Skeletal muscle tissue (tissue), 4 donors: Measurements from ENCODE around the gene FRAT2. TPM values are rescaled to one million over a fixed set of nuclear protein-coding genes. Genes with fewer than 3 reads are reported as not detected.

Experiments used
- H3K27ac ChIP-seq: one replicate; pipeline ENCODE4 v1.7.0; 2013; ENCODE audit warnings: mild to moderate bottlenecking, low read depth, low read length, inconsistent platforms
- H3K27me3 ChIP-seq, 3 donors: one replicate each; pipeline ENCODE4 v1.7.0; 2013; ENCODE audit warnings: low read length in 3 of 3; ENCODE audit not compliant: control insufficient read depth in 3 of 3, insufficient read depth in 3 of 3
- H3K36me3 ChIP-seq, 3 donors: one replicate each; pipeline ENCODE4 v1.7.0; 2013; ENCODE audit warnings: low read length in 3 of 3; ENCODE audit not compliant: control insufficient read depth in 3 of 3, insufficient read depth in 3 of 3
- H3K4me1 ChIP-seq, 3 donors: one replicate each; pipeline ENCODE4 v1.7.0; 2013; ENCODE audit warnings: low read length in 3 of 3, mild to moderate bottlenecking in 3 of 3; ENCODE audit not compliant: control insufficient read depth in 3 of 3, insufficient read depth in 3 of 3
- H3K4me3 ChIP-seq, 3 donors: one replicate each; pipeline ENCODE4 v1.7.0; 2013; ENCODE audit warnings: low read length in 3 of 3
- H3K9ac ChIP-seq, 3 donors: one replicate each; pipeline ENCODE4 v1.7.0; 2013; ENCODE audit warnings: low read length in 3 of 3, mild to moderate bottlenecking in 3 of 3, moderate library complexity in 2 of 3, low read depth in 1 of 3
- H3K9me3 ChIP-seq, 3 donors: one replicate each; pipeline ENCODE4 v1.7.0; 2013; ENCODE audit warnings: low read length in 3 of 3; ENCODE audit not compliant: control insufficient read depth in 3 of 3
- total RNA-seq: library from RNA; depleted of rRNA; stranded (reverse); fragments of >200 nt; gene quantifications from one replicate; pipeline ENCODE4 v1.2.3, GENCODE V29; 2014
- donor health status: Osteomylitis.

Gene FRAT2
- total RNA-seq = 8.9 TPM

- no peaks in the 10 kb centered on the region for H3K36me3 ChIP-seq
- H3K9ac ChIP-seq = peak within 1 kb of the TSS; percentile 82 to 93 (median 91)
- H3K4me3 ChIP-seq = peak within 1 kb of the TSS; percentile 83 to 88 (median 85)
- H3K27ac ChIP-seq = peak within 1 kb of the TSS; percentile 93
- peaks cover 27 to 36% (median 29%) of the 10 kb centered on the region in 3 donors for H3K4me1 ChIP-seq
- H3K27me3 ChIP-seq = no peaks in the 10 kb centered on the region
- H3K9me3 ChIP-seq = no peaks in the 10 kb centered on the region
Observed at GRCh38 chr10:97334370-97335175, at the start of gene FRAT2. FRAT2 (minus strand) TSS chr10:97334729; CDS start chr10:97334572, 157 bp downstream.

- no peaks in the 10 kb centered on the region for H3K27me3 ChIP-seq
- H3K4me3 ChIP-seq = no peak overlapping the region
- H3K9me3 ChIP-seq = no peaks in the 10 kb centered on the region
- no peaks in the 10 kb centered on the region for H3K4me1 ChIP-seq
- H3K36me3 ChIP-seq = peaks cover 38 to 67% (median 54%) of the 10 kb centered on the region in 3 donors
- no peak overlapping the region for H3K27ac ChIP-seq
- H3K9ac ChIP-seq = no peak overlapping the region
Observed at GRCh38 chr10:97384156-97384555, 49.6 kb upstream of the FRAT2 start.

- Histone ChIP-seq H3K9me3 (no peaks in the 10 kb centered on the region), H3K4me3 (no peak overlapping the region), H3K9ac (no peak overlapping the region), H3K27ac (no peak overlapping the region), H3K27me3 (no peaks in the 10 kb centered on the region), H3K4me1 (no peaks in the 10 kb centered on the region), H3K36me3 (peaks cover 36 to 65% (median 54%) of the 10 kb centered on the region in 3 donors)
Observed at GRCh38 chr10:97383159-97383558, 48.6 kb upstream of the FRAT2 start.

GRCh38 chr10:97381626-97382025 is 47.1 kb upstream of the FRAT2 start:
- H3K36me3 ChIP-seq = peaks cover 38 to 71% (median 54%) of the 10 kb centered on the region in 3 donors
- no peaks in the 10 kb centered on the region for H3K4me1 ChIP-seq
- H3K9ac ChIP-seq = no peak overlapping the region
- H3K9me3 ChIP-seq = no peaks in the 10 kb centered on the region
- H3K27me3 ChIP-seq = no peaks in the 10 kb centered on the region
- no peak overlapping the region for H3K27ac ChIP-seq
- H3K4me3 ChIP-seq = no peak overlapping the region

GRCh38 chr10:97380516-97380915 is 46.0 kb upstream of the FRAT2 start:
- no peaks in the 10 kb centered on the region for H3K9me3 ChIP-seq
- no peak overlapping the region for H3K27ac ChIP-seq
- H3K36me3 ChIP-seq = peaks cover 33 to 65% (median 49%) of the 10 kb centered on the region in 3 donors
- H3K9ac ChIP-seq = no peak overlapping the region
- H3K4me3 ChIP-seq = no peak overlapping the region
- no peaks in the 10 kb centered on the region for H3K27me3 ChIP-seq
- no peaks in the 10 kb centered on the region for H3K4me1 ChIP-seq

GRCh38 chr10:97378933-97379921 is 44.7 kb upstream of the FRAT2 start:
- no peak overlapping the region for H3K4me3 ChIP-seq
- H3K27ac ChIP-seq = no peak overlapping the region
- no peaks in the 10 kb centered on the region for H3K9me3 ChIP-seq
- peaks cover 33 to 59% (median 48%) of the 10 kb centered on the region in 3 donors for H3K36me3 ChIP-seq
- H3K27me3 ChIP-seq = no peaks in the 10 kb centered on the region
- no peaks in the 10 kb centered on the region for H3K4me1 ChIP-seq
- no peak overlapping the region for H3K9ac ChIP-seq

- no peaks in the 10 kb centered on the region for H3K27me3 ChIP-seq
- peaks cover 50 to 65% (median 62%) of the 10 kb centered on the region in 3 donors for H3K36me3 ChIP-seq
- no peak overlapping the region for H3K27ac ChIP-seq
- H3K9me3 ChIP-seq = no peaks in the 10 kb centered on the region
- H3K9ac ChIP-seq = no peak overlapping the region
- no peak overlapping the region for H3K4me3 ChIP-seq
- H3K4me1 ChIP-seq = no peaks in the 10 kb centered on the region
Observed at GRCh38 chr10:97376413-97376812, 41.9 kb upstream of the FRAT2 start.

- Histone ChIP-seq H3K9ac (no peak overlapping the region), H3K4me1 (no peaks in the 10 kb centered on the region), H3K36me3 (peaks cover 53 to 72% (median 67%) of the 10 kb centered on the region in 3 donors), H3K4me3 (no peak overlapping the region), H3K27ac (no peak overlapping the region), H3K9me3 (no peaks in the 10 kb centered on the region), H3K27me3 (no peaks in the 10 kb centered on the region)
Observed at GRCh38 chr10:97373456-97373855, 38.9 kb upstream of the FRAT2 start.

GRCh38 chr10:97372233-97372875 is 37.8 kb upstream of the FRAT2 start:
- Histone ChIP-seq H3K4me1 (peaks cover 0 to 3% (median 3%) of the 10 kb centered on the region in 3 donors), H3K27me3 (no peaks in the 10 kb centered on the region), H3K9me3 (no peaks in the 10 kb centered on the region), H3K9ac (no peak overlapping the region), H3K4me3 (no peak overlapping the region), H3K27ac (no peak overlapping the region), H3K36me3 (peaks cover 47 to 65% (median 61%) of the 10 kb centered on the region in 3 donors)
